HG03108 (cell line): Measurements from ENCODE around the gene FGGY.
A peak's percentile ranks its signal among the peaks of the same experiment; 100 is the strongest.

ENCODE experiments used
- ATAC-seq: cut with Tn5 transposase; IDR thresholded peaks from one replicate; pipeline ENCODE4 v1.9.1; 2021; ENCODE audit warnings: moderate library complexity; ENCODE audit not compliant: unreplicated experiment

Gene FGGY

DNA sequence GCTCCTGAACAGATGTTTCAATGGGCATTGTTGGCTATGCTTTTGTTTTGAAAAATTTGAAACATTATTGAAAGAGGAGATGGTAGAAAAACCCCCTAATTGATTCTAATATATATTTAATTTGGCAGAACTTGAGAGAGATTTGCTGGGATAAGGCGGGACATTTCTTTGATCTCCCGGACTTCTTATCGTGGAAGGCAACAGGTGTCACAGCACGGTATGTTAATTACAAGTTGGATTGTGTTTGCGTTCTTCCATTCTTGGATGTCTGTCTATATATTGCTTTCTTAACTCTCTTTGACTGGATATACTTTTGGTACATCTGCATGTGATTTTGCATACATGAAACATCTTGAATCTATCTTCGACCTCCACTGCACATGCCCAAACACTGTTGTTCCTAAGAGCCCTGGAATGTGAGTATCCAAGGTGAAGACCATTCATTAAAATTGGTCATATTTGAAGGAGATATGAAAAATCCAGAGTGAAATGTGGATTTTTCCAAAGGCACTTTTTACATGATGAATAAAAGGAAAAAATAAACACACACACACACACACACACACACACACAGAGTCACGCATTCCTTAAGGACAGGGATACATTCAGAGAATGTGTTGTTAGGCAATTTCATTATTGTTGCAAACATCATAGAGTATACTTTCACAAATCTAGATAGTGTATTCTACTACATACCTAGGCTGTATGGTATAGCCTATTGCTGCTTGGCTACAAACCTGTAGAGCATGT lies 81.9 kb downstream of the FGGY start:
- ATAC-seq, result no peak

DNA sequence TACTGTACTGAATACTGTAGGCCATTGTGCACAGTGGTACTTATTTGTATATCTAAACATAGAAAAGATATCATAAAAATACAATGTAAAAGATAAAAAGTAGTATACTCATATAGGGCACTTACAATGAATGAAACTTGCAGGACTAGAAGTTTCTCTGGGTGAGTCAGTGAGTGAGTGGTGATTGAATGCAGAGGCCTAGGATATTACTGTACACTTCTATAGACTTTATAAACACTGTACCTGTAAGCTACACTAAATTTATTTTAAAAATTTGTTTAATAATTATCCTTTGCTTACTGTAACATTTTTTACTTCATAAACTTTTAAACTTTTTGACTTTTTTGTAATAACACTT lies 82.5 kb downstream of the FGGY start:
- ATAC-seq, result no peak

DNA sequence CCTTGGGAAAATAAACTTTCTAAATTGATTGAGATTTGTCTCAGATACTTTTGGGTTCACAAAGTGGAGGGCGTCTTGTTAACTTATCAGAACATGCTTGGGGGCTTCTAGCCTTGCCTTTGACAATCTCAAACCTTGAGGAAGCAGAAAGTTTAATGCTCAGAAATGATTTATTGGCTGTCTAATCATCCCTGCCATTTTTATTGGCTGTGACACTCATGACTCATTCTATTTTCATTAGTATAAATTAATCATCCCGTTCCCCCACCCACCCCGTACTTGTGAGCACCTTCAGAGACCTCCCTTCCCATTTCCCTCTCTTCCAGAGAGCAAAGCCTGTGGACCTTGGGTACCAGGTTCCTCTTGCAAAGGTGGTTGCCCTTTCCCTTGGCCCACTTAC lies 87.1 kb downstream of the FGGY start:
- ATAC-seq, result no peak

DNA sequence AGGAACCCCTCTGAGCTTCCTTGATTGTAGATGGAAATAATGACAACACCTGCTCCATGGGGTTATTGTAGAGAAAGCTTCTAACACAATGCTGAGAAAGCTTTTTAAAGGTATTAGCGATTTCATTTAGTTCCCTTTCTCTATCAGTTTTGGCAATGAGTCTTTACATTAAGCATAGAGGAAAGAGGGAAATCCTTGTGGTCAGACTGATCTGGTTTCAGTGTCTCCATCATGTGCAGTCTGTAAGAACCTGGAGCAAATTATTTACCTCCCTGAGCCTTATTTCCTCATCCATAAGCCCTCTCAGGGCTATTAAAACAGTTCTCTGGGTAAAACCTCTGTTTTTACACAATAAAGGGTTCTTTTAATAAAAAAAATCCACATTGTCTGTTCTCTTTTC lies 87.5 kb downstream of the FGGY start:
- ATAC-seq, result peak; percentile 74

DNA sequence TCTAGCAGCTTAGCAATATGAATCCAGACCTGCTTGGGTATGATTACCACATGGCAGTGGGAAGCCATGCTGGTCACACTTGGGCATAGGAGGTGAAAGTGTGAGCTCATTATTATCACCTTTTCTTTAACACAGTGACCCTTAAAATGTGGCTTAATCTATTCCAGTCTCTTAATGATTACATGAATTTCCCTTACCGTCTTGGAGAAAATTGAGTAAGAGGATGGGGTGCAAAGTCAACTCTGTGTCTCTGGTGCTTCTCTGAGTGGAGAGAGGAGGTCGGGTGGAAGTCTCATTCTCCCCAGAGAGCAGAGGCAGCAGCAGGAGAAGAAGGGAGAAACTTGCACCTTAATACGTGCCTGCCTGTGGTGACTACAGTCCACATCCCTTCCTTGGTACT lies 91.3 kb downstream of the FGGY start:
- no peak for ATAC-seq

DNA sequence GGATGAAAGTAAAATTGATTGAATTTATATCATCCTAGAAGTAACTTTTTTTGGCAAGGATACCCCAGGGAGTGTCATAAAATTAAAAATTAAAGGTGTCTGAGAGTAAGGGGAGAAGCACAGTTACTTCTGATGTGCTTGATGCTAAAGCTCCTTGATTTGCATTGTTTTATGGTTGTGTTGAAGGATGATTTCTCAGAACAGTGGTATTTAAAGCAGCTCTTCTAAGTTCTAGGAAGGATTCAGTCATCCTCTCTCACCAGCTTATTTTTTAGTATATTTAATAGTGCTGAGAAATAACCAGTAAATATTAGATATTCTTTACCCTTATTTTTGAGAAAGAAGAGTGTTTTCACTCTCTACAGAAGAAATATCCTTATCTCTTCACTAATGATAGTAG lies 93.0 kb downstream of the FGGY start:
- no peak for ATAC-seq

DNA sequence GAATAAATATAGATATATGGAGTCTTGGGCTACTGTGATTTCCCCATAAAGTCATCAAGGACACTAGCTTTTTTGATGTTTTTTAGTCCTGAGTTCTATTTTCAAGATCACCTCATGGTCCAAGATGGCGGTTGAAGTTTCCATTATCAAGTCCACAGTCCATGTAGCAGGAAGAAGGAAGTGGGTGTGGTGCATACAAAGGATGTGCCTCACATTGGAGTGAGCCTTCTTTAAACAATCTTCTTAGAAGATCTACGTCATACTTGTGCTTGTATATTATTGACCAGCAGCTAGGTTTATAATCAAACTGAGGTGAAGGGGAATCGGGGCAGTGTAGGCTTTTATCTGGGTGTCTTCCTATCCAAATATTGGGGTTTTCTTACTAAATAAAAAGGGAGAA lies 93.4 kb downstream of the FGGY start:
- no peak for ATAC-seq

DNA sequence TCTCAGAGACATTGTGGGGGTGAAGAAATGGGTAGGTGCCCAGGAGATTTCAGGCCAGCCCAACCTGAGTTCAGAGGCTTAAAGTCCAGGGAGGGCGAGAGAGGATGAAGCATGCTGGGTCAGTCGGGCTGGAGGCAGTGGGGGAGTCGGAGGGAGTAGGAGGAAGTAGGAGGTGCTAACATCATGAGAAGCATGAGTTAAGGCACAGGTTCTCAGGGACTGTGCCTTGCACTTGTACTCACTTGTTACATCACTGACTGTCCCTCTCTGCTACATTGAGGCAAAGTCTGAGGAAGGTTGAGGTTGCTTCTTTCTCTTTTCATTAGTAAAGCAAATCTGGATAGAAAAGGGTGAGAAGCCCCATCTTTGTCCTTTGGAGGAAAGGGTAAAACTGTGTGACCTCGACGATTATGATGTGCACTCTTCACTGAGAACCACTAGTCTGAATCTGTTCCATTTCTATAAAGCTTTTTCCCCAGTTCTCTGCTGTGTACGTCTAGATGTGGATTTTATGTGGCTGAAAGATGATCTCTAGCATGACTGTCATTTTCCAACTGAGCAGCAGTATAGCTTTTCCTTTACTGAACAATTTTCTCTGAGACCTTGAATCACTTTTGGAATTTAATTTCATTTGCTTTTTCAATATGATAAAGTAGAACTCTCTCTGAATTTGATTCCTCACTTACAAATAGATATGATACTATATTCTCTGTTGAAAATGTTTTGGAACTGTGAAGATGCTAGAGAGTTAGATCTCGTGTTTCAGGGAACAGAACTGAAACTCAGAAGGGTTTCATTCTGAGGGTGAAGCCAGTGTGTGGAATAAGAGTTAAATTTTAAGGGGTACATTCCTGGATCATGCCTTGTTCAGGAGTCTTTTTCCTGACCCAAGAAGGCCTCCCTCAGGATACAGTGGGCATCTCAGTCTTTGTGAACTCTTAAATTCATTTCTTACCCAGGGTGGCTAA lies 94.6 kb downstream of the FGGY start:
- ATAC-seq, result peak; percentile 61

DNA sequence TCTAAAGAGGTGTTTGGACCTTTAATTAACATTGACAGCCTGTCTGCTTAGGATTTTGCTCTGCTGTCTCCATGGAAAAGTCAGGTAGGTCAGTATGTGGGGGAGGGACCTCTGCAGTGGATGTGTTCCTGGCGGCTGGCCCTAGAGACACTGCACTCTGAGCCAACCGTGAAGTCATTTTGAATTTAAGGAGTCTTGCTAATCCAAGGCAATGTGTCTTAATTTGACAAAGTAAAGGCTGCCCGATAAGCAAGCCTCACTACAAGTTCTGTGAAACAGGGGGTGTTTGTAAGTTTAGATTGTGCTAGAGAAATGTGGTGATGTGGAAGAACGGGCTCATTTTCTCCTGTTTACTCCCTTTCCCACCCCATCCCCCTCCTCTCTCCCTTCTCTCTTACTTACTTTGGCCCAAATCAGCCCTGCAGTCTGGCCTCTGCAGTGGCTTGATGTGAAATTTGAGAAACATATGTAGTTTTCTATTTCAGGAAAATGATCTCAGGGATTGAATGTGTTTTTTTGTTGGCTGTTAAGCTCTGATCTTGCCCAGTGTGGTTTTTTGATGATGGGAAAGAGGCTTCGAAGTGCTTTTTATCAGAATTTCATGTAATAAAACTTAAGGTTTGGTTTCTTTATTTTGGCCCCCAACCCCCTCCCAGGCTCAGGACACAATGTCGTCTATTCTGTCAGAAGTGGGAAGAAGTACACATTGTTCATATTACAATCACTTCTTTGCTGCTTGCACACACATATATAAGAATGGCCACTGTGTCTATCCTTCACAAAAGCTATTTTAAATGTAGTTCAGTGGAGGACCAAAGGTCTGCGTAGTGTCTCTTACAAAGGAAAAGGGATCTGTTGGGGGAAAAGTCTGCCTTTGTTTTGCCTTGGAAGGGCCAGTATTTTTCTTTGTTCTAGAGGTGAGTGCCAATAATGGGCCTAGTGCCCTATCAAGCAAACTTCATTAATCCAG lies 96.6 kb downstream of the FGGY start:
- no peak for ATAC-seq

DNA sequence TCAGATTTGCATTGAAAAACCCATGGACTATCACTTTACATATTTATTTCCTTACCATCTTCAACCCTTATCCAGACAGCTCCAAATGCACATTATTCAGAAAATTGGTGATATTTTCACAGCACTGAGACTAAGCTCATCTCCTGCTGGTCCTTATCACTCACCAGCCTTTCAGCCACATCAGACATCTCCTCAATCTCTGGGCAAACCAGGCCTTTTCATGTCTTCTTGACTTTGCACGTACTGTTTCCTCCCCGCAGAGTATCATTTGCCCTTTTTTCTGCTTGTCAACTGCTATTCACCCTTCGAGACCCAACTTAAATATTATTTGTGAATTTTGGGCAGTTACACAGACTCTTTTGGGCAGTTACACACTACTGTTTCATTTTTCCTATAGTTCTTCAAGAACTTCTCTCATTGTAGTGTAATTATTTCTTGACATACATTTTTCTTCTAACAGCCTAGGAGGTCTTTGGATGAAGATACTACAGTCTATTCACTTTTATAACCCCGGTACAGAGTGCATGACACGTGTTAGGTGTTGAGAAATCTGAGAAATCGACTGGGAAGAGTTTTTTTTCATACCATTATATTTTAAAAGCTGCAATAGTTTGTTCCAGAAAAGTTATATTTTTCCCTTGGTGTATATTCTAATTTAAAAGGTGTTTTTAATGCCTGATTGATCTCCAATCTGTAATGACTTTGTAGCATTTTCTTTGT lies 98.0 kb downstream of the FGGY start:
- no peak for ATAC-seq

DNA sequence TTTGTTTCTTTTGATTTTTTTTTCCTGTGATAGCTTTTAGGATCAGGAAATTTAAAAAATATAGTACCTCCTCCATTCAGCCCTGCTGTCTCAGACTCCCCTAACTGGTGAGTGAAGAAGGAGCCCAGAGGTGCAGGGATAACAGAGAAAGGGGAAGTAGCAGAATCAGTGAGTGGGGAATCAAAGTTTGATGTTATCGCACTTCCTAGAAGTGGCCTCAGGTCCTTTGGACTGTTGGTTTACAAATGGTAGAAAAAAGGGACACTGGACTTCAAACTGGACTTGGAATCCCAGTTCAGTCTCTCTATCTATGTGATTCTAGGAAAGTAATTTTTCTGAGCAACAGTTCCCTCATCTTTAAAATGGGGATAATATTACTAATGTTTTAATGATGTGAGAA lies 99.5 kb downstream of the FGGY start:
- ATAC-seq, result no peak

DNA sequence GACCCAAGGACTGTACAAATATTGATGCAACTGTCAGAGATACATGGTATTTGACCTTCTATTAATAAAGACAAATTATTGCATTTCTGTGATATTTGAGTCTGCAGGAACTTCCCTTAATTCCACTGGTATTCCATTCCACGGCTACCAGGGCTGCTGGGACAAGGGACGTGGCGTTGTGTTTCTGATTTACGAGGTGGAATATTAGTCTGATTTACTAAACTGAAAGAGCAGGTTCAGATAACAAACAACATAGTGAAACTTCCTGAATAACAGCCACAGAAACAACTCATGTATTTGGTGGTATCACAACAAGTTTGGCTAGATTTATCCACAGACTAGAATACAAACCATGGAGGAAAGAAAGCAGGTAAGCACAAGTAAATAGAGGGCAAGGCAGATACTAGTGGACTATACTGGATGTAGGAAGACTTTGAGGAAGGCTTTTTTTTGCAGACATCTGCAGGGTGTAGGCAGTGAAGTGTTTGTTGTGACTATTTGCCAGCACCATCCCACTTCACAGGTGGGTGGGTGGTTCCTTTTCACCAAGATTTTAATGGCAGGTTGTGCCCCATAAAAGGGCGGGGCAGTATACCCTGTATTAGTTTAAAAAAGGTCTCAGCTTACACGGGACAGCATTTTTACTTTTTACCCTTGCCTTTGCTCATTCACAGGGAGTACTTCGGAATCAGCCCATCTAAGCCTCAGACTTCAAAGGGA lies 100.4 kb downstream of the FGGY start:
- no peak for ATAC-seq

DNA sequence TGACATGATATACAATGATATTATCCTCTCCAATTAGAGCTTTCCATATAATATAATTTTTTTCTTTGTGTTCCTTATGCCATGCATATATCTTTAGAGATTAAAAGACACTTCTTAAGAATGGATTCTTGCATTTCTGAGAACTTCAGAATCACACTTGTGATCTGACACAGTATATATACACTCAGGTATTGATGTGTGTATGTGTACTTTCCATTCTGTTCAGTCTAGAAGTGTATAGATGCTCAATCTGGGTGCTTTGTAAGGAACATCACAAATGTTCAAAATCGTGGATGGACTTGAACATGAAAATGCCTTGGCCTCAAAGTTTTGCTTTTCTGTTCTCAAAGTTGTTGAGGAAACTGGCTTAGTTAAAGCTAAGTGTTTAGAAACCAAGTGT lies 102.7 kb downstream of the FGGY start:
- no peak for ATAC-seq

DNA sequence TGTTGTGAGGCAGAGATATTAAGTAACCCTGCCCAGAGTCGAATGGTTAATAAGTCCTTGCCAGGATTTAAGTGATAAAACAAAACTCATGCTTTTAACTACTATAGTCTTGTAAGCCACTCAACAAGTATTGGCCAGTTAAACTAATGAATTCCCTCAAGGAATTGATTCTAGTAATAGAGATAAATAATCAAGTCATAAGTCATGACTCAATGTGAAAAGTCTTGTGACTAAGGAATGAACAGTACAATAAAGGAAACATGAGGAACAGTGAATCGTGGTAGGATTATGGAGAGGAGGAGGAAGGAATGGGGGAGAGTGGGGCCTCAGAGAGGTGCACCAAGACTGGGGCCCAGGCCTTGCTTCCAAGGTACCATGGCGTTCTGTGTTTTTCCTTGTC lies 104.7 kb downstream of the FGGY start:
- no peak for ATAC-seq

DNA sequence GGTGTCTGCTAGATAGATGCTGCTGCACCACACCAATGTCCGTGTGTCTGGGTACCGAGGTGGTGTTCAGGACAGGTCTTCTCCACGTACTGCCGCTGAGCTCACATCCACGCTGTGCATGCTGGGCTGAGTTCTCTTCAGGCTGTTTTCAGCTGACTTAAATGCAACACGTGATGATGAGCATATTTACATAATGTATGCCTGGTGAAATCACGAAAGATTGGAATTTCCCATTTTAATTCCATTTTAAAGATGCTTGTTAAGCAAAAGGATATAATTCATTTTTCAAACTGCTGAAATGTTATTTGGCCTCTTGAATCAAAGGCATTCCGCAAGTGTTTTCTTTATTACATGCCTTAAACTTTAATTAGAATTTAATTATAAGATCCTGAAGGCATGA lies 107.9 kb downstream of the FGGY start:
- no peak for ATAC-seq

DNA sequence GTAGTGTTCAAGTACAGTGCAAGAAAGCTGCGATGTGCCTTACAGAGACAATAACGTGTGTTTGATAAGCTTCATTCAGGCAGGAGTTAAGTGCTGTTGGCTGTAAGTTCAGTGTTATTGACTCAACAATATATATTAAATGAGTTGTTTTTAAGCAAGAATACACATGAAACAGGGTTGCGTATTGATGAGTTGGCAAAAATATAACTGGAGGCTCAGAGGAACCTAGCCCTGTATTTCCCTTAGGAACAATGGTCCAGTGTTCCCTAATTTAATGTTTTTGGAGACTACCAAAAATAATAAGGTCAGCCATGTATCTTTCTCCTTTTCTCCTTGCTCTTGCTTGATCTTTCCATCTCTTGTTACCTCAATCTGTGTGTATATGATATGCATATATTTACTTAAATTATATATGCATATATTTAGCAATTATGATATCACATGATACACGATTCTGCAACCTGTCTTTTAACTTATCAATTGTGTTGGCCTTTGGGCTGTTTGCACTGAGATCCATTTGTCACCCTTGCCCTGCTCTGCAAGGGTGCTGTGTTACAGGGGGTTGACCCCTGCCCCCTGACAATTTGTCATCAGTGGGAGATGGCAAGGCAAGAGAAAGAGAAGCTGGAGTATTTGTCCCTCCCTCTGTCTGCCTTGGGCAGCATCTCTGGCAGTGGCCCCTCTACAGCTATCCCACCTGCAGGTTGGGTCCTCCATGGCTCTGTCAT lies 109.7 kb downstream of the FGGY start:
- ATAC-seq, result no peak

DNA sequence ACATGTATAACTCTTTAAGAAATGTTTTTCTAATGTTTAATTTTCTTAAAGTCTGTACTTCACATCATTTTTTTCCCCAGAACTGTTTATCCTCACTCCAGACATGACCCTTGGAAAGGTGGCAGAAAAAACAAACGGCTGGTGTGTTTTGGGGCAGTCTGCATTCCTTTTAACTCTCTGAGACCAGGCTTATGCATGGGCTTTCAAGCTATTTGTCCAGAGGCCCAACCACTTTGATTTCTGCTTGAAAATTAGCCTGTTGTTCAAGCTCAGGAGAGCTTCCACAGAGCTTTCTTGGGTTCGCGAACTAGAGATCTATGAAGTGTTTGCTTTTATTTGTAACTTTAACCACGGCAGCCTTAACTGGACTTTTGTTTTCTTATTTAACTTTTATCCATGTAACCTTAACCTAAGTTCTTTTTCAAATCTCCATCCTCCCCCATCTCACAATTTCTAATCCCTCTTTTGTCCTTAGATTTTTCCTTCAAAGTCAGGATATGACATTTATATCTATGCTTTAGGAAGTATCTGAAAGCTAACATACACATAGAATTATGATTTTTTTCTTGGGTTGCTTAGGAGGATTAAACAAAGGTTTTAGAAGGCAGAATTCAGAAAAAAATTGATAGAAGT lies 111.8 kb downstream of the FGGY start:
- no peak for ATAC-seq

DNA sequence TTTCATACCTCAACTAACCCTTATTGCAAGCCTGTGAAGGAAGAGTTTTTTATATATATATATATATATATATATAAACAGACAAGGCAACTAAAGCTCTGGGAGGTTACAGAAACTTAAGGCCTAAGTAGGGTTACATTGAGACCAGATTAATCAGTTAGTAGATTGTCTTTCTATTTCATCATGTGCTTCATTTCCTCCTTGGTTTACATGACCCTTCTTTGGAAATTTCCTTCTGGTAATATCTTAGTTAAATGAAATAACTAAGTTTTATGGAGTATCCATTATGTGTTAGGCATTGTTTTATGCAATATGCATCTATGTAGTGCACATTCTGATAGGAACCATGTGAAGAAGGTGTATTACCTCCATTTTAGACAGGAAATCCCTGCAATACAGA lies 112.7 kb downstream of the FGGY start:
- ATAC-seq, result no peak

DNA sequence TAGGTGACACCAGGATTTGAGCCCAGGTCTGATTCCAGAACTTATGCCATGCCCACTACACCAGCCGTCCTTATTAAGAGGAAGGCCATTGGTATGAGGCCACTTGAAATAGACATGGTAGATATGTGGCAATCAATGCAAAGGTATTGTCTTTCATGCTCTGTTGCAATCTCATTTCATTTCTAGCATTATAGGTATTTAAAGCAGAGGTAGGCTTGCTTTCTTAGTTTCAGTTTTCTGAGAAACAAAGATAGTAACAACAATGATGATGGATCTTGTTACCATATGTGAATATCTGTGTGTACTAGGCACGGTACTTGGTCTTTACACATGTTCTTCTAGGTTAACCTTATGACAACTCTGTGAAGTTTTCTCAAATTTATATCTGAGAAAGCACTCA lies 113.1 kb downstream of the FGGY start:
- no peak for ATAC-seq
